Femur (tissue), 1 donor: Measurements from ENCODE around the gene NPBWR2.

Source experiments
- DNase-seq: peaks from one replicate; pipeline ENCODE4 v3.0.0-alpha.2; 2017

Gene NPBWR2

GRCh38 chr20:64083804-64084684 is 23.3 kb downstream of the NPBWR2 start, which contains the start of gene LKAAEAR1:
Gene LKAAEAR1 (minus strand): TSS chr20:64084398. CDS start chr20:64084219, 179 bp downstream.
- no peak for DNase-seq

- peak; percentile 82 for DNase-seq
Observed at GRCh38 chr20:64083378-64083803, 24.0 kb downstream of the NPBWR2 start.

- DNase-seq = no peak
Observed at GRCh38 chr20:64082820-64083377, 24.5 kb downstream of the NPBWR2 start.

GRCh38 chr20:64082126-64082731 is 25.1 kb downstream of the NPBWR2 start:
- peak; percentile 34 for DNase-seq

GRCh38 chr20:64081624-64081964 is 25.8 kb downstream of the NPBWR2 start:
- no peak for DNase-seq

GRCh38 chr20:64080813-64081623 is 26.3 kb downstream of the NPBWR2 start:
- DNase-seq = no peak

- no peak for DNase-seq
Observed at GRCh38 chr20:64080013-64080812, 27.2 kb downstream of the NPBWR2 start, which contains the start of gene OPRL1. Gene OPRL1 (plus strand): TSS chr20:64080082. CDS start chr20:64092721, 12,639 bp downstream.

- DNase-seq = peak; percentile 87
Observed at GRCh38 chr20:64079273-64080012, 27.9 kb downstream of the NPBWR2 start, which contains the start of gene RGS19. Gene RGS19 (minus strand): TSS chr20:64079518. CDS start chr20:64076886, 2,632 bp downstream.

- peak; percentile 36 for DNase-seq
Observed at GRCh38 chr20:64078934-64079272, 28.5 kb downstream of the NPBWR2 start.

GRCh38 chr20:64077876-64078551 is 29.4 kb downstream of the NPBWR2 start:
- peak; percentile 57 for DNase-seq

GRCh38 chr20:64077541-64077875 is 29.9 kb downstream of the NPBWR2 start:
- DNase-seq = no peak

GRCh38 chr20:64077094-64077493 is 30.3 kb downstream of the NPBWR2 start:
- DNase-seq = peak; percentile 47

- no peak for DNase-seq
Observed at GRCh38 chr20:64076061-64076997, 31.0 kb downstream of the NPBWR2 start.

GRCh38 chr20:64075556-64075955 is 31.8 kb downstream of the NPBWR2 start:
- DNase-seq = no peak

- DNase-seq = no peak
Observed at GRCh38 chr20:64074963-64075362, 32.4 kb downstream of the NPBWR2 start.

GRCh38 chr20:64074184-64074789 is 33.1 kb downstream of the NPBWR2 start:
- no peak for DNase-seq

GRCh38 chr20:64073476-64074183 is 33.7 kb downstream of the NPBWR2 start:
- DNase-seq = no peak

- DNase-seq = no peak
Observed at GRCh38 chr20:64072498-64073063, 34.8 kb downstream of the NPBWR2 start.
